ENCODE results near the gene CORO6.

The CORO6 gene

DNA sequence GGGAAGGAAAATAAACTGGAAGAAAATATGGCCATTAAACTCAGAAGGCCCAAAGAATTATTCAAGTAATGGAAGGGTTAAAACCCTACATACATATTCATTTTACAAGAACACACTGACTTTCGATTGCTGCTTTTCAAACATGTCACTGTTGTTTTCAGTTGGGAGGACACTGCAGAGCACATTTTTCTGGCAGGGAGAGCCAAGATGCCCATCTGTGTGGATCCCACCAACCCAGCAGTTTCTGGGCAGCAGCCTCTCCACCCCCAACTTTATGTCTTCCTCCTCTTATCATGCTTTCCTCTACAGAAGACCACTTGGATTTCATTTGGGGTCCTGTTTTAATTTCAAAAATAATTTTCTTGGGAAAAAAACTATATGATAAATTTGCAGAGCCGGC, 7.1 kb upstream of the CORO6 start:
- no peak for DNase-seq

DNA sequence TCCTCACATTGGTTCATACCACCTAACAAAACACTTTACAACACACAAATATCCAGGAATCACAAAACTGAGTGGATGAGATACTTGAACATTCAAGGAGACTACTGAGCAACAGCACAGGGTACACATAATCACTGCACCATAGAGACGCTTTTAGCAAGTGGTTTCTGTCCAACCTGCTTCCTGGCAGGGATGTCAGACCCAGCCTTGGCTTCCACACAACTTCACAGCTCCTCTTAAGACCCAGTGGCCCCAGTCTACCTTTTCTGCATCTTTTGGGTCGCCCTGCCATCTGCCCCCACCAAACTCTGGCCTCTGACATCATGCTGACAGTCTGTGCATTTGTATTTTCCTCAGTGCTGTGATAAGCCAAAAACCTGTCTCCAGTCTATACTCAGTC, 5.9 kb upstream of the CORO6 start:
- DNase-seq: no peak

DNA sequence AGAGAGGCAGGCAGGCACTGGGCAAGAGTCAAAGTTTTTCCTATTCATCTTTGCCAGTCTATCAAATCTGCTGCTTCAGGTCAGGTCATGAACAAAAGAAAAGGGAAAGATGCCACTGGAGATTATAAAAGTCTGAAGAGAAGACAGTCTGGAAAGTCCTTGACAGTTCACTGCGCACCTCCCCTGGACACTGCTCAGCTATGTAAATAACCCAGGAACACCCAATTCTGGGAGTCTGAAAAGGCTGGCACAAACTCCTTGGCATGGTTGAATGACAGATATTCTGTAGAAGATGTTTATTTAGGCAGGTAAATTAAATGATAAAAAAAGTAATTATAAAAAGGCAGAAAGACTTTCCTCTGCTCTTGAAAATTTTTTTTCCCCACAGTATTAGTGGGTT, 5.2 kb upstream of the CORO6 start:
- DNase-seq: no peak

DNA sequence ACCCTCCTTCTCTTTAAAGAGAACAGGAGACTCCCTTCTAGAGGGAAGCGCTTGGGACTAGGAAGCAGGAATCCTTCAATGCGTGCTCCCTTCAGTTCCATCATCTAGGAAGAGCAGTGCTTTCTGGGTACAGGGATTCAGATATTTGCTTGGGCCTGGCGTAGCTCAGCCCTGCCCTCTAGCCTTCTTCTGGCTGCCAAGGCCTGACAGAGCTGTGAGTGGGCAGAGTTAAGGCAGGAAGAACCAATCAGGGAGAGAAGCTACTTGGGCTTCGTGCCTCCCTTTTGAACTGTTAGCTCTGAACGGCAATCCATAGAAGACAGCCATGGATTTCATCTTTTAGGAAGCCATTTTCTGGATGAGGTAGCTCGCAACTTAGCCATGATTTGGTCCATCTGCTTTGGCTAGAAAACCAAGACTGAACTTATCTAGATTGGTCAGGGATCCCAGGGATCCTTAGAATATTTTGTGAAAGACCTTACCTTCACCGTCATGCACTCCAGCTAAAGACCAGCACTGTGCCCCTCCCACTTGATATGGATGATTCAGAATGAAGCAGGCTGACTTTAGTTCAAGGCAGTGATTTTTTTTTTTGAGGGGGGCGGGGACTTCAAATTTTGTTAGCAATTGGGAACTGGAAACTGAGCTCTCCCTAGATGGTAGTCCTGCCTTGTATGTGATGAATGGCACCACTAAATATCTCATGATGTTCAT, 2.5 kb upstream of the CORO6 start:
- DNase-seq: no peak

DNA sequence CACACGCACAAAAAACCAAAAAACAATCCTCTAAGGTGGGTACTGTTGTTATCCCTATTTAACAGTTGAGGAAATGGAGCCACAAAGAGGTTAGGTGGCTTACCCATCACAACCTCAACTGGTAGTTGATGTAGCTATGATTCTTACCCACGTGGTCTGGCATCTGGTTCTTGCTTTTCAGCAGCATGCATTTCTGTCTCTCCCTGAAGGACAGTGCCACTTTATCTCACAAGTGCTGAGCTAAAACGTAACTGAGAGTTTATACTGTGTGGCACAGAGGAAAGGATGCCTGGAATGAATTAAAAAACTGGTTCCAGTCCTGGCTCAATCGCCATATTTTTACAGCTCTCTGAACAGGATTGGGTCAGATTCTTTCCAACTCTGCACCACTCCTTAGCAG, 1.9 kb upstream of the CORO6 start:
- no peak for DNase-seq

DNA sequence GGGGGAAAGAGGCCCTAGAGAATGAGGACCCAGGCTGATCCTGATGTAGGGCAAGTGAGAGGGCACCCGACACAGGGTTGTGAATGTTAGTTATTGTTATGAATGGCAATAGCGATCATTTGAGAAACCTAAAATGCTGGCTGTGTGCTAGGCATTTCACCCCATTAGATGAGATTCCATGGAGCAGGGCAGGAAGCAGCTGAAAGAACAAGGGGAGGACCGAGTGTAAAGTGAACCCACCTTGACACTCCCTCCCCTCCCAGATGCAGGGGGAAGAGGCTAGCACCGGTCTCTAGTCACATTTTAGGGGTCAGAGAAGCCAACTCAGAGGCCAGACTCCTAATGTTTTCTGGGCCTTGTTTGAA, 553 bp upstream of the CORO6 start:
- no peak for DNase-seq

DNA sequence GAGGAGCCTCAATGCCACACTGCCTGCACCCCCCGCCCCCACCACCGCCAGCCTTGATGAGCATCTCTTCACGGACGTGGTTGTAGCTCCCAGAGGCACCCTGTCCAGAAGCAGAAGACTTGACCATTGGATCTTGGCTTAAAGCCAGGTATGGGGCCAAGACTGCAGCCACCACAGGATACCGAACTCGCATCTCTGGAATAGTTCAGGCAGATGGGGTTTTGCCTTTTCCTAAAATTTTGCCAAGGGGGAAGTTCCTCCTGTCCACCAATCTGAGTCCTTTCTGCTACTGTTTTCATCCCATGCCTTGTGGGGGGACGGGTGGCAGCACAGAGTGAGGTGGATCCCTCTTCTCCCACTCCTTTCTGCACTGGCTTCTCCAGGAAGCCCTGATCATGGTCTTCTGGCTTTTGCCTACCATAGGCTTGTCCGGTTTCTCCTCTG, 939 bp downstream of the CORO6 start:
- DNase-seq: no peak

DNA sequence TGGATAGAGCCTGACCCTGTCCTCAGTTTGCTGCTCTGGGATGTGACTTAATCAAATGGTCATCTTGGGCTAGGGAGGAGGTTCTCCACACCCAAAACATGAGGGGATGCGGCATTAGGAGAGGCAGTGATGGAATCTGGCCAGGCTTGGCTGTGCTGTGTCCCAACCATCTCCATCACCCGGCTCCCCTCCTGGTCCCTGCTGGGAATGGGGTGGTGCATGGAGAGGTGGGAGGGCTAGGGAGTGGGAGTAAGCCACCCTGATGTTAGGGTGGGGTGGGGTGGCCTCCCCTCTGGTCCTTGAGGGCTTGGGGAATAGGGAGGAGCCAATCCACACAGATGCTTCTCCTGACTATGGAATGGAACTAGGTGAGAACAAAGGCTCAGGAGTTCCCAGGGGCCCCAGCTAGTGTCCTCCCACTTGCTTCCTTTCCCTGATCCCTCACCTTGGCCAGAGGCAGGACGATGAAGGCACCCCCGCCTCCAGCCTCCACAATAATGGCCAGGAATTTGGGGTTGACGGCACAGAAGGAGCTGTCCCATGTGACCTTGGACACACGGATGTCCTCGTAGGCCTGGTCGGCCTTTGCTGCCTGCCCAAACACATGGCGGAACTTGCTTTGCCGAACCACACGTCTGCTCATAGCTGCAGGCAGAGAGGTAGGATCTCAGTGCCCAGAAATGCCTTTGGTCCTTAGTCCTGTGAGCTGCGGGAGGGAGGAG, 1.8 kb downstream of the CORO6 start:
- no peak for DNase-seq

DNA sequence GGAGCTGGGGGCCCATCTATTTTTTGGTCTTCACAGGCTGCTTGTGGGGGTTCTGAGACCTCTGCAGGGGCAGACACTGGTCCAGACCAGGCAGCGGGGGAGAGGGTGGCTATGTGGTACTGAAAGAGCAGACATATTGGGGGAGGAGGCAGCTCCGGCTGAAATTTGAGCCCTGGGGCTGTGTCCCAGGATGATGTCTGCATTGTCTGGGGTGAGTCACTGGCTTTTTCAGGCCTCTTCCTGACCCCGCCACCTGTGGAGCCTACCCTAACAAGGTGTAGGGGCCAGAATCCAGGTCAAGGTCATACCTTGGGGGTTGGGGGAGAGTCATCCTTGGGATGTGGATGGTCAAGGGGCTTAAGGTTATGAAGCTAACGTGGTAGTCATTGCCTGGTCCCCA, 2.4 kb downstream of the CORO6 start:
- no peak for DNase-seq

DNA sequence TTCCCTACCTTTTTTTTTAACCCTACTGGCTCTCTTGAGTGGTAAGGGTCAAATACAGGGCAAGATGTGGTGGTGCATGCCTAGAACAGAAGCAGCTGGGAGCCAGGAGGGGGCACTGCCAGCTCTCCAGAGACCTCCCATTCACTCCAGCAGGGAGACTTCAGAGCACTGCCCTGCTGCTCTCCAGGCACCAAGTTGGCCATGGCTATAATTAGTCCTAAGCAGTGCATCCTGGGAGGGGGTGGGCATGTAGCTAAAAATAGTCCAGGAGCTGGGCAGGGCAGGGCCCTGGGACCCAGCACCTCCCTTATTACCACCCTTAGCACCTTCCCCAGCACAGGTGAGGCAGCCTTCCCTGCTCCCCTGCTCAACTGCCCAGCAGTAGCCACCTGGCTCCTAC, 3.5 kb downstream of the CORO6 start:
- DNase-seq: peak; percentile 23

DNA sequence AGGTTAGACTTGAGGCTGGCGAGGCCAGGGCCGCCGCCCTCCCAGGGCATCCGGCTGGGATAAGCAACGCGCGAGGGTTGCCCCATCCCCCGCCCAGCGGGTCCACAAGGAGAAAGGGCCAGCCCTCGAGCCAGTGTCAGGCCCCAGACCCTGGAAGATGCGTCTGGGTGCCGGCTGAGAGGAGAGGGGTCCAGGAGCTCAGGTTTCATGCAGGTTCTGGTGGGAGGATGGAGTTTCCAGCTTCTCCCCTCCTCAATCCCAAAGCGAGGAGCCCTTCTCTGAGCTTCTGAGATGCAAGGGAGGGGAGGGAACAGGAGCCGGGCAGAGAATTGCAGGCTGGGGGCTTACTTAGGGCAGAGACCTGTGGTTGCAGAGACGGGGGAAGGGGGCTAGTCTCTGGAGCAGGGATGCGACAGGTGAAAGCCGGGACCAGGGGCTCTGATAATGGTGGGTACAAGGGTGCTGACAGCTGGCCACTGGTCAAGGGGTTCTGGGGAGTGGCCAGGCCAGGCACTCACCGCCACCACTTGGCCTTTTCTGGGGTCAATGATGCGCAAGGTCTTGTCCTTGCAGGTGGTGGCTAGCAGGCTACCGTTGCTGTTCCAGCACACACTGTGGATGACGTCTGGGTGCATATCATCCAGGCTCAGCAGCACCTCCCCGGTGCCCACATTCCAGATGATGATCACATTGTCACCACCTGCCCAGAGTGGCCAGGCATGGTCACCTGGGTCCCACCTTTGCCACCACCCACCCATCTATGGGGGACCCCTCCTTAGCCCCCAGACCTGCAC, 4.2 kb downstream of the CORO6 start:
- no peak for DNase-seq

DNA sequence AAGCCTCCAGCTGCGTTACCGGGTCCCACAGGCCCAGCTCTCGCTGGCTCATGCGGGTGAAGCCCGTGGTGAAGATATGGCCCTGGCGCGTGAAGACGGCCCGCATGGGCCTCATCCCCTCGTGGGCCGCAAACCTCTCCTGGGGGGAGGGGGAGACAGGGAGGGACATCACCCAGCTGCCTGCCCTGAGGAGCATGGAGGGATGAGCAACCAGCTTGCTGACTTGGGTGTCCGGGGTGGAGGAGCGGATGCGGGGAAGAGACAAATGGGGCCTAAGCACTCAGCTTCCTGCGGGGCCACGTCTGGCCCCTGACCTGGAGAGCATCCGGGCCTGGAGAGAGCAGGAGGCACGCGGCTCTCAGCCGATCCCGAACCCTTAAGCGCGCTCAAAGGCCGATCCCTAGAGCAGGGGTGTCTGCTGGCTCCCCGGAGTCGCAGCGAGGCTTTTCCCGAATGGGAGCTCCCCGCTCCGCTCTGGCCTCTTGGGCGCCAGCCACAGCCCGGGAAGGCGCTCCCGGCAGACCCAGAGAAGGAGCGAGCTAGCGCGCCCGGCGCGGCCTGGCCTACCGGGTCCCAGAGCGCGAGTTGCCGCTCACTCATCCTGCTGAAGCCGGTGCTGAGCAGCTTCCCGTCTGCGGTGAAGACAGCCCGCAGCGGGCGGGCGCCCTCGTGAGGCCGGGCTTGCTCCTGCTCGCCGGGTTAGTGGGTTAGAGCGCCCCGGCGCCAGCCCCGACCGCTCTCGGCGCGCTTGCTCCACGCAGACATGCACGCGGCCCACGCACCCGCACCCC, 5.0 kb downstream of the CORO6 start:
- peak; percentile 86 for DNase-seq

DNA sequence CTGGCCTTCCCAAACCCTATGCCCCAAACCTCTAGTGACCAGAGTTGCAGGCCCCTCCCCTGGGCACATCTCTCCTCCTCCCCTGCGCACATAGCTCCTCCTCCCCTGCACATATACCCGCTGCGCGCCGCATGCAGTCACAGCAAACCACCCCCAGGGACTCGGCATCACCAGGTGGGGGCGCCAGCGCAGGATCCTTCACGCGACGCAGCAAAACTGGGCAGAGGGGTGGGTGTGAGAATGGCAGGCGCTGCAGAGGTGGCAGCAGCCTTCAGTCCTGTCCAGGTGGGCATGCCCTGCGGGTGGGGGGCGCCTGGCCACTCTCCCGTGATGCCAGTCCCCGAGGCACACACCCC, 5.6 kb downstream of the CORO6 start:
- peak; percentile 79 for DNase-seq

DNA sequence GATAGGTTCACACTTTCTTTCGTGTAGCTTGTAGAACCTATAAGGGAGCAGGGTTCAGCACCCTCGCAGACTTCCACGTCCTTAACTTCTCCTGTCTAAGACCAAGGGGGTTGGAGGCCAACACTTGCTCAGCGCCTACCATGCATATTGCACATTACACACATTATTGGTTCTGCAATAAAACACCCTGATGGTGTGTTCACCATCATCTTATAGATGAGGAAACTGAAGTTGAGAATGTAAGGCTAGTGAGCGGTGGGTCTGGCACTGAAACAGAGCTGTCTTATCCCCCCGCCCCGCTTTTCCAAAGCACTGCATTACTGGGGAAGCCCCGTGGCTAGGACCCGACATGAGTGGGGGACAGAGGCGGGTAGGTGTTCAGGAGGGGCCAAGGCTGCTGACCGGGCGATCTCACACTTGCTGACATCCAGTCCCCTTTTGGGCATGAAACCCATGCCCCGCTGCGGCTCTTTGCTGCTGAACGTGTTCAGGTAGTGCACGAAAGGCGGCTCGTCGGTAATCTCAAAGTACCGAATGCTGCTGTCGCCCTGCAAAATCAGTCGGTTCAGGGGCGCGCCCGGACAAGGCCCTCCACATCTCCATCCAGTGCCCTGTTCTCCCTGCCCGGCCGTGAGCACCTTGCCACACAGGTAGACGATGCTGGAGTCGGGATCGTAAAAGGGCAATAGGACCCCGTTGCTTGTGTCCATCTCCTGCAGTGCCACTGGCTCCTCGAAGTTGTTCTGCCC, 6.2 kb downstream of the CORO6 start:
- DNase-seq: no peak

DNA sequence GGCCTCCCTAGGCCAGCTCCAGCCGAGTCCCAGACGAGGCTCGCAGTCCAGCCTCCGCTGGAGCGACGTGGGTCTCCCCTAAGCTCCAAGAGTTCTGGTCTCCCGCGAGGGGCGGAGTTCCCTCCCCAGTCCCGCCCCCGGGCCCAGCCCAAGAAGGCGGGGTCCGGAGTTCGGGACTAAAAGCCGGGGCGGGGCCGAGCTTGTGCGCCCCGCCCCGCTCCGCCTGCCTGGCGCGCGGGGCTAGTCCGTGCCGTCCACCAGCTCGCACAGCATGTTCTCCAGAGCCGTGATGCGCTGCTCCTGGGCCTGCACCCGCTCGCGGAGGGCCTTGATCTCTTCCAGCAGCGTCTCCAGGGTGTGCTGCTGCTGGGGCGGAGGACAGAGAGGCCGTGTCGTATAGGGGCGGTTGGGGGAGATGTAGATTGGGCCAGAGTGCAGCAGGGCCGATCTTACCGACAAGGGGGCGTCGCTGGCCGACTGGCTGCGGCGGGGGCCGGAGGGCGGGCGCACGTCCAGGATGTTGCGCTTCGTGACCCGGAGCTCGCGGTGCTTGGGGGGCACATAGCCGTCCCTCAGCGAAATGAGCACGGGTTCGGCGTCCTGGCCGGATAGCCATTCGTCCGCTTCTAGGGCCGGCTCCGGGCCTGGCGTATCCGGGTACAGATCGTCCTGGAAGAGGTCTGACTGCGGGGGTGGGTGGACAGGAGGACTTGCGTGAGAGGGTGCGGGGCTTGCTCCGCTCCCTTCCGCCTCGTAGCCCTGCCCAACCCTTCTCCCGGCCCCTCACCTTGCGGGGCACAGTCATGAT, 7.0 kb downstream of the CORO6 start:
- peak; percentile 76 for DNase-seq

DNA sequence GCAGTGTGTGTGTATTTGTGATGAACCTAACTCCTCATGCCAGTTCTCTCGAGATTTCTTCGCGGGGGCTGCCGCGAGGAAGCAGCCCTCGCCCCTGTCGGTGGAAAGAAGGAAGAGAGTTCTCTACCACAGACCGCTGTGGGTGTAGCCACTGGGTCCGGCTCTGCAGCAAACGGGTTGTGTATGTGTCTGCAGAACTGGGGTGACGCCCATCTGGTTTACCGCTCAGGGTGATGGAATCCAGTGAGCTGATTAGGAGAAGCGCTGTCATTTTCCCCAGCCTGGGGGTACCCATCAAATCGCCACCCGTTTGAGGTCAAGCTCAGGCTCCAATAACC, 7.7 kb downstream of the CORO6 start:
- DNase-seq: peak; percentile 72

DNA sequence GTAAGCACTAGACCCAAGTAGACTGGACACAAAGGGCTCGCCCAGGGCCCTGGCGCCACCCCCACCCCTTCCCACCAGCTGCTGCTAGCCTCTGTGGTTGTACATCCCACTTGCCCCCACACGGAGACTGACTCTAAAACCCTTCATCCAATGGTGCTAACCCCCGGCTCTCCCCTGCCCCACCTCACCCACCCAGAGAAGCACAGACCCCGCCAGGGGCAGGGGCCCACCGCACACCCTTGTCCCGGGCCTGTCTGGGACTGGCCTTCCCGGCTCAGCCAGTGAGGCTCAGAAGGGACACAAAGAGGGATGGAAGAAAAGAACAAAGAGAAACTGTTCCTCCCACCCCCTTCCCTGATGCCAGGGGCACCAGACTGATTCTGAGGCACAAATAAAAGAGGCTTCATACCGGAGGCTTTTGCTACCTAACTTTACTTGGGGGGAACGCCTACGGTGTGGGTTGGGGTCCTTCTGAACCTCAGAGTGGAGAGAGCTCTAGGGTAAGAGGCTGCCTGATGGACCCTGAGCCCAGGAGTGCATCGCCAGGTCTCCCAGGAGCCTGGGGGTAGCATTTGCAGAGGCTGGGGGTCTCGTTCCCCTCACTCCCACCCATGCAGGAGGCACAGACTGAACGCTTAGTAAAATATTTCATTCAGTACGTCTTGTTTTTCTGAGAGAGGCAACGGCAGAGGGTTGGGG, 8.2 kb downstream of the CORO6 start:
- DNase-seq: no peak

DNA sequence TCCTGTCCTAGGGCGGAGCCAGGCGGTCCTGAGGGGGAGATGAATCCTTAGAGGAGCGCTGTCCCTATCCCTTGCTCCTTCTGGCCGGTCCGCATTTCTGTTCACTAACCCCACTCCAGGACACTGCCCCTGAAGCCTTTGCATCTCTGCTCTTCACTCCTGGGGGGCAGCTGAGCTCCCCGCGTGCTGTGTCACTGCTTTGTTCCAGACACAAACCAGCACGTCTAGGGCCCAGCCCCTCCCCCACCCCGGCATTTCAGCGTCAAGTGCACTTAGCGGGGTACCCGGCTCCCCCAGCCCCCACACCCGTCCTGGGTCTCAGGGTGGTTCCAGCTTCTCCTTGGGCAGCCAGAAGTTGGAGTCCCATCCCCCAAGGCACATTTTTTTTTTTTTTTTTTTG, 8.9 kb downstream of the CORO6 start:
- DNase-seq: no peak

DNA sequence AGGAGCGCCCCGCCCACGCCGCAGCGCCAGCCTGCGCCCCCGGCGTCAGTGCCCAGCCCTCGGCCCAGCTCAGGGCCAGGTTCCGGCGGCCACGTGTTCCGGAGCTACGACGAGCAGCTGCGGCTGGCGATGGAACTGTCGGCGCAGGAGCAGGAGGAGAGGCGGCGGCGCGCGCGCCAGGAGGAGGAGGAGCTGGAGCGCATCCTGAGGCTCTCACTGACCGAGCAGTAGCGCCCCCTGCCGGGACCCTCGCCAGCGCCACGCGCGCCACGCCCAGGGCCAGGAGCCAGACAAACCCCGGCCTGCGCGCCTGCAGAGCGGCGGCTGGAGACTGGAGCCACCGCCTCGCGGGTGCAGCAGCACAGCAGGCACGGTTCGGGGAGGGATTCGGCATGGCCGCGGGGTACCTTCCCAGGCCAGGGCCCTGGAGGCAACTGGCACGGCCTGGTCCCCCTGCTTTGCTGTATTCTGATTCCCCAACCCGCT, 9.3 kb downstream of the CORO6 start:
- no peak for DNase-seq

DNA sequence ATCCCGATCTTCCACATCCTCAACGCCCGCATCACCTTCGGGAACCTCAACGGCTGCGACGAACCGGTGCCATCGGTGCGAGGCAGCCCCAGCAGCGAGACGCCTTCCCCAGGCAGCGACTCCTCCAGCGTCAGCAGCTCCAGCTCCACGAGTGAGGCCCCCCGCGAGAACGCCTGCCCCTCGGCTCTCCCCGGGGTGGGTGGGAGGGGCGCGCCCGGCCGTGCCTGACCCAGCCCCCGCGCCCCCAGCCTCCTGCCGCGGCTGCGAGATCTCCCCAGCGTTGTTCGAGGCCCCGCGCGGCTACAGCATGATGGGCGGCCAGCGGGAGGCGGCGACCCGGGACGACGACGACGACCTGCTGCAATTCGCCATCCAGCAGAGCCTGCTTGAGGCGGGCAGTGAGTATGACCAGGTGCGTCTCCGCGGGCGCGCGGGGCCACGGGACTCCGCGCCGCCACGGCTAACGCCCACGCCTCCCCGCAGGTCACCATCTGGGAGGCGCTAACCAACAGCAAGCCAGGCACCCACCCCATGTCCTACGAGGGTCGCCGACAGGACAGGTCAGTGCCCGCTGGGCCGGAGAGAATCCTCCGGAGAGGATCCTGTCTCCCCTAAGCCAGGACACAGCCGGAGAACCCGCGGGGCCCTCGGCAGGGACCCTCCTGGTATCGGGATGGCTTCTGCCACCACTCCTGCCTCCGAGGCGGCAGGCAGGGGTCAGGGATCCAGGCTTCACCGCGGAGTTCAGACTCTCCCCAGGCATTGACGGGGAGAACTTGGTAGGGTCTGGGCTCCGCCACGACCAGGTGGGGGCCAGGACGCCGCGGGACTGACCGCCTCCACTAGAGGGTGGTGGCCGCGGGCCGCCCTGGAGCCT, 10.1 kb downstream of the CORO6 start:
- no peak for DNase-seq
